GM19395 (cell line): Measurements from ENCODE around the gene IL22.
"Not testable (repeated sequence)": the region's sequence is repeated elsewhere in the genome, so short reads cannot be mapped to it uniquely, and the experiment has no call there.

Experiments
- ATAC-seq: cut with Tn5 transposase; IDR thresholded peaks from one replicate; pipeline ENCODE4 v1.9.1; 2021; ENCODE audit warnings: mild to moderate bottlenecking, moderate library complexity; ENCODE audit not compliant: unreplicated experiment

IL22 gene

GRCh38 chr12:68231229-68231628, 22.2 kb downstream of the IL22 start:
- no peak for ATAC-seq

DNA sequence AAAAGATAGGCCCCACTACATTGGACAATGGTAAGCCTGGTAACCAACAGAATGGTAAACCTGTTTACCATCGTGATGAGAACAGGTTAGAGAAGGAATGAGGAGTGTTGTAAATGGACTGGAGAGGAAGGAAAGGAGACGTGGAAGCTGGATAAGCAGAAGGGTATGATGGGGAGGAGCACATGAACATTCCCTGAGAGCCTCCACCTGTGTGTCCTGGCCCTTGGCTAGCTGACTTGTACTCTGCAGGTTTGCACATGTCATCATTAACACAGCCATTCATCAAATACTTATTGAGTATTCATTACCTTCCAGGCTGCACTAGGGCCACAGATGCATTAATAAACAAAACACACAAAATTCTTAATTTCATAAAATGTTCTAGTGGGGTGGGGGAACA, 23.4 kb downstream of the IL22 start:
- ATAC-seq = no peak

DNA sequence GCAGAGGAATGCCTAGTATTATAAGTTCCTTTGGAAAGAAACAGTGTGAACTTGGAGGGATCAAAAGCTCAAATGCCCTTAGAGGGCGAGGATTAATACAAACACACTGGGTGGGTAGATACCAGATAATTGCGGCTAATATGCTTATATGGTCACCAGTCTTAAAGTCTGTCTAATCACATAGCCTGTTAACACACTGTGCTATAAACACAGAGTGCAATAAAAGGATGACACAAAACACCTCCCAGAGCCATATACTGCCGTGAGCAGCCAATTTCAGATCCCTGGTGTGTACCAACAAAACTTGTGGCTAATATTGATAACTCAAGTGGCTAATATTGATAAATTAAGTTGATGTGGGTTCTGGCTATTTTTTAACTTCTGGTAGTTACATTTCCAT, 26.0 kb downstream of the IL22 start:
- ATAC-seq = no peak

DNA sequence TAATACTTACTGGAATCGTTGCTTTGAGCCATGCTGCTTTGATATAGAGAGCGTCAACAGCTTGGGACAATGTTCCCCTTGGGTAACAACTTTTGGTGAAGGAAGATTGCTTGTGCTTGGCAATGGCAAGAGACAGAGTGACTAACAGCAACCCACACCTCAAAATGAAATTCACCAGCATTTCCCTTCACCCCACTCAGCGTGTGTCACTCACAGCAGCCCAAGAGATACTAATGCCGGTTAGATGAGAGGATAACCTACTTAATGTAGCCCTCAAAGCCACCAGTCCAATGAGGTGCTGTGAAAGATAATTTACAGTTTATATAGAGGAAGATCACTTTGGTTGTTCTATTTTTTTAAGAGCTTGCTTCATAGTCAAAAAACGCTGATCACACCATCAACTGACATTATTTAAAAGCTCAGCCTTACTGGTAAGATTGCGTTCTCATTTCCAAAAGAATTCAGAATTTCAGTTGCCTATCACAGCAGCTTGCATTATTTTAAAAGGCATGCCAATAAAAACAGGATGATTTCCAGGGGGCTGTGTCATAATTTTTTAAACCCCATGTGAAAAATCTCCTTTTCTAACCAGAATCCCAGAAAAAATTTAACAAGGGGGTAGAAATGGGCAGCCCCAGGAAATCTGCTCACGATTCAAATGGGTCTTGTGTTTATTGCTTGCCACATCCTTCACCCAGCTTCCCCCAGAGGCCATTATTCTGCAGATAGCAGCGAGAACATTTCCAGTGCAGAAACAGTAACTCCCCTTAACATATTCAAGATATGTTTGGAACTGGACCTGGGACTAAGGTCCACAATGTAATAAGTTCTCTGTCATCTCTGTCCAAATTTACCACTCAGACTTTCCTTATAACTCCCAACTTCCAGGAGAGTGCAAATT, 27.6 kb downstream of the IL22 start, which contains the start of gene IL26:
TSS of gene IL26 (minus strand) at position 235 of the 901 bp plus-strand sequence. CDS start at position 181, 54 bp downstream.
- ATAC-seq = no peak

DNA sequence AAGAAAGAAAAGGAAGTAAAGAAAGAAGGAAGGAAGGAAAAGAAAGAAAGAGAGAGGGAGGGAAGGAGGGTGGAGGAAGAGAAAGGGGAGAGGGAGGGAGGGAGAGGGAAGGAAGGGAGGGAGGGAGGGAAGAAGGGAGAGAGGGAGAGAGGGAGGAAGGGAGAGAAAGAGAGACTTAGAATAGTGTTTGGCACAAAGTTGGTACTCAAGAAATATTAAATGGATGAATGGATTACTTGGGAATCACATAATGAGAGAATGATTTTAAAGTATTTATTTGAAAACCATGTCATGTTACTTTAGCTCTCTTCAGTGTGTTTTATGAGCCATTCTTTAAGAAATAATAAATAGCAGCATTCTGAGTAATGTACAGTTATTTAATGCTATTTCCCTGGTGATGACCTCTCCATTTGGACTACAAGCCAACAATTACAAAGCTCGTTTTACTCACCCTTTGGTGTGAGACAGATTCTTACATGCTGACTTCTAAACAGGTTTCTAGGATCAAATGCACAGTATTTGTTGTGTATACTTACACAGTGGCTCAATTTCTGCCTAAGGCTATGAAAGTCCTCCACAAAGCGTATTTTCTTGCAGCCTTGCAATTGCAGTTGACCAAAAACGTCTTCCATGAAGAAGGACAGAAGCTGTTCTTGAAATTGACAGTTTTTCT, 28.7 kb downstream of the IL22 start:
- ATAC-seq = no peak

DNA sequence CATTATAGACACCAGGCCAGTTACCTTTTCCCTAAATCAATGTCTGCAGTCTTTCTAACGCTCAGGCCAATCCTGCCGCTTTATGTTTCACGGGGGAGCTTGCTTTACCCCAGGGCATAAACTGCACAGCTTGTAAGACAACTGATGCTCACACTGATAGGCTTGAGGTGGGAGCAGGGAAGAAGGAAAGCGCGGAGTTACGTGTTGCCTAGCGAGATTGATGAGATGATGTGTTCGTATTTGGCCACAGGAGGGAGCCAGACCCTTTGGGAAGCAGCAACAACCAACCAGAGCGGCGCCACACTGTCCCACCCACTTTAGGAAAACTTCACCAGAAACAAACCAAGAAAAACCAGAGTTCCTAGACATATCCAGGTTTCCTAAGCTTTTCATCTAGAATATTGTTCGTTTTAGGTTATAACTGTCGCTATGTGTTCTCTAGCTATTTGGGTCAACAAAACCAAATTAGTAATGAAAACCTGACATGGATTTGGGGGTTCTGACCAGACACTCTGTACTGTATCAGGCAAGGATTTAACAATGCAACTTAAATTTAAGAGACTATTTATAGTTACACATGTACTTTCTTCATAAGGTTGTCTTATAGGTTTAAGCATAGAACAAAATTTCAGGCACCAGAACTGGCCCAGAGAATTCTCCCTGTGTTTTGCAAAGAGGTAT, 30.2 kb downstream of the IL22 start:
- ATAC-seq = peak; percentile 98

DNA sequence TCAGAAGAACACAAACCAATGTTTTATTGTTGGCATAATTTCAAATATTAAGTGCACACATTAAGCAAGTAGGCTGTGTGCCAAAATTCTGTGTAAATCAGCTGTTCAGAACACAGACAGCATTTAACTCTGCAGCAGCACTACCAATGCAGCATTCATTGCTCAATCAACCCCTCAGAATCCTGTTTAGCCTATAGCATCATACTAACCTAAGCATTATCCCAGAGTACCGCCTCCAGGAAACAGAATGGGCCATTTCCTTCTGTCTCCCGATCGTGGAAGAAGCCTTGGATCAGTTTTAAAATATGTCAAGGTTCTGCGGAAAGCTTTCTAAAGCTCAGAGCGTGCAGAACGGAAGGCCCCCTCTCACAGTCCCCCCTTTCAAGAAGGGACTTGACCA, 31.1 kb downstream of the IL22 start:
- no peak for ATAC-seq

DNA sequence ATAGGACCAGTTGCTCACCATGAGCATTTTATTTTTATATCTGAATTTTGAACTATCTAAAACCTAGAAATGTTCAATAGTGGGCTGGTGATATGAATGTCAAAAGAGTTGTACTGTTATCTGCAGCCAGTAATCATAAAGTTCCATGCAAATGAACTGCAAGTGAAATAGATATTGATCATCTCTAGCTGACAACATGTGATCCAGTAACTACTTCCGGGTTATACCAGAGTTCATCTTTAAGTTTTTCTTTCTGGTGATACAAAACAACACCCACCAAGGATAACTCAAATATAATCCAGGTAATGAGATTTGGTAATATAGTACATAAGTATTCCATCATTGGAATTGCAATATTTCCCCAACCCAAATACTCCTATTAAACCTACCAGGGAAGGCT, 31.9 kb downstream of the IL22 start:
- ATAC-seq = no peak

DNA sequence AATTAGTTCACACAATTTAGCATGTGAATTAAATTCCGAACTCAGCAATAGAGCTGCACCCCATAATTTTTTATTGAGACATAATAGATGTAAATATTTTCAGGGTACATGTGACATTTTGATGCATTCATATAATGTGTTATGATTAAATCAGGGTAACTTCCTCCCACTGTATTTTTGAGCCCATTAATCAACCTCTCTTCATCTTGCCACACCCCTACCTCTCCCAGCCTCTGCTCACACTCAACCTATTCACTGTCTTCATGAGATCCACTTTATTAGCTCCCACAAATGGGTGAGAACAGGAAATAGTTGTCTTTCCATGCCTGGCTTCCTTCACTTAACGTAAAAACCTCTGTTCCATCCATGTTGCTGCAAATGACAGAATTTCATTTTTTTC, 42.5 kb downstream of the IL22 start:
- no peak for ATAC-seq

- not testable (repeated sequence) for ATAC-seq
Observed at GRCh38 chr12:68209048-68209728, 44.2 kb downstream of the IL22 start.

- no peak for ATAC-seq
Observed at GRCh38 chr12:68207276-68207675, 46.1 kb downstream of the IL22 start.

- no peak for ATAC-seq
Observed at GRCh38 chr12:68206446-68206845, 47.0 kb downstream of the IL22 start.

- no peak for ATAC-seq
Observed at GRCh38 chr12:68203460-68203875, 49.9 kb downstream of the IL22 start.

DNA sequence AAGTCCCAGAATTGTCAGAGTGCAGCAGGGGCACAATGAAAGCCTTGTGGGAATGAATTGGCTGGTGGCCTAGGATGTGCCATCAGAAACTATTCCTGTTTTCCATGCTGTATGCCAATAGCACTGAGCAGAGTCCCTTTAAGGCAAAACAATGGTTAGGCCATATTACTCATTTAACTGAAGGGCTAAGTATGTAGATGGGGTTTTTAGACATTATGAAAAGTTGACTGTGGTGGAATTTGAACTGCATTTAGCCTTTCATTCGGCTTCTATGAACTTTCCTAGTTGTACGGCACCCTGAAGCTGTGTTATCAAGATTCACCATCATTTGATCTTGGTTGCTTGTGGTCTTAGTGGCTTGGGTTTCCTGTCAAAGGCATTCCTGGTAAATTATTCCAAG, 52.5 kb downstream of the IL22 start:
- no peak for ATAC-seq

DNA sequence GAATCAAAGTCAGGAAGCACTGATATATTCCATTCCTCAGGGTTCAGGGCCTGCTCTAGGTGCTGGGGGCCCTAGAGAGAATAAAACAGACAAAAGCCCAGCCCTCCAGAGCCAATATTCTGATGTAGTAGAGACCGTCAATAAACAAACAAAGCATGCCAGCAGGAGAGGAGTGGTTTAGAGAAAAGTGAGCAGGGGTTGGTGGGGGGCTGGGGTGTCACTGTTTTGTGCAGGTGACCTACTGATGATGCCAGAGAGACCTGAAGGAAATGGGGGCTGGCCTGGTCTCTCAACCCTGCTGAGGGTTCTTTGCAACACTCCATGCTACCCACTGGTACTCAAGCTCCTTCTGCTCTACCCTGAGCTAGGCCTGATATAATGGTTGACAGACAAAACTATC, 54.3 kb downstream of the IL22 start:
- no peak for ATAC-seq

DNA sequence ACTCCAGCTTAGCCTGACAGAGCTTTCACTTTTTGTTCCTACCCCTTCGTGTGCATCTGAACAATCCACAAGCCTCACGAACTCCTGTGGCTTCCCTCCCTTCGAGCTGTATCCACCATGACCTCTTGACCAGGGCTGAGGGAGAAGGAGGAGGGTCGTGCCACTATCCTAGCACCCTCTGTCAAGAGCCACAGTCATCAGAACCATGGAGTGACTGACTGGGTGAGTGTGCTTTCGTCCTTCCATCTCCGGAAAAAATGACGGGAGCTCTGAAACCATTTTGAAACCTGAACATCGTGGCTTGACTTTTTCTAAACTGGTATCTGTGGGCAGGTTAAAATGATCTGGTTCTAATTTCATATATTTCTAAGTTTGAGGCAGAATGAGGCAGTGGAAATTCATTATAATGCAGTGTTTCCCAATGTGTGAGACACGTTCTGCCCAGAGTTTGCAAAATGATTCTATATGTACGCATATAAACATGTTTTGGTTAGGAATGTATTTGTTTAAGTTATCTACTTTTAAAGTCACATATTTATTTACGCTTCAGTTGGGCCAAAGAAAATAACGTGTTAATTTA, 54.8 kb downstream of the IL22 start:
- ATAC-seq = no peak
